ENCODE measurements around the gene ESYT3. TPM values are rescaled to one million over a fixed set of nuclear protein-coding genes. Genes with fewer than 3 reads are reported as not detected.

The ESYT3 gene
- polyA plus RNA-seq, 3 donors: not detected

DNA sequence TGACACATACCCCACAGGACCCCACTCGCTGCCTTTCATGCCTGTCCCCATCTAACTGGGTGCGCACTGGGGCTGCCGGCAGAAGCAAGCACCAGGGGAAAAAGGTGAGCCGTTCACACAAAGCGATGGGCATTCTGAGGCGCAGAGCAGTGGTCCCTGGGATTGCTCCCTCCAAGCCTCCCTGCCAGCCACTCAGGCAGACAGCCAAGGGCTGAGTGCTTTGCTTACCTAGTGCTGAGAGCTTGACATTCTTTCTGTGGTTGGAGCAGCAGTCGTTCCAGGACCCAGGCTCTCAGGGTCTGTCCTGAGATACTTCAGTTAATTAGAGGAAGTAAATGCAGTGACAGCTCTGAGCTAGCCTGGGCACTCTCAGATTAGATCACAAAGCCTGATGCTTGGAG, 5.7 kb downstream of the ESYT3 start:
- Mint-ChIP-seq H3K9me3 (peaks cover 0 to 3% (median 2%) of the 10 kb centered on the region in 7 donors), H3K27me3 (ENCODE audit: low read depth in 3 of 3) (peaks cover 24 to 27% (median 24%) of the 10 kb centered on the region in 3 donors), H3K27ac (no peak overlapping the region), H3K4me1 (peaks cover 3% of the 10 kb centered on the region), H3K4me3 (no peak overlapping the region), H3K36me3 (no peaks in the 10 kb centered on the region)
- Histone ChIP-seq H3K9ac (ENCODE audit: insufficient read depth, low read length, poor library complexity, severe bottlenecking) (no peak overlapping the region), H3K4me3 (replicated peaks in 1 of 3; ENCODE audit: low read depth in 2 of 3, low read length in 3 of 3) (no peak overlapping the region), H3K9me3 (replicated peaks in 1 of 2; ENCODE audit: control insufficient read depth in 1 of 2, insufficient read depth in 1 of 2, low read length in 2 of 2) (peaks cover 0 to 8% of the 10 kb centered on the region in 2 donors), H3K4me2 (replicated peaks; ENCODE audit: extremely low read depth, low read length, poor library complexity, severe bottlenecking) (no peak overlapping the region), H4K20me1 (ENCODE audit: insufficient read depth, low read length) (no peaks in the 10 kb centered on the region), H3K79me2 (ENCODE audit: insufficient read depth, low read length) (no peaks in the 10 kb centered on the region), H3K4me1 (ENCODE audit: control insufficient read depth in 1 of 2, insufficient read depth in 2 of 2, low read length in 2 of 2) (peaks cover 6% of the 10 kb centered on the region in 2 donors), H3K27me3 (ENCODE audit: control insufficient read depth in 2 of 2, insufficient read depth in 2 of 2, low read length in 2 of 2) (peaks cover 12 to 25% of the 10 kb centered on the region in 2 donors), H3K36me3 (replicated peaks in 1 of 2; ENCODE audit: control insufficient read depth in 1 of 2, insufficient read depth in 2 of 2, low read length in 2 of 2) (no peaks in the 10 kb centered on the region), H2AFZ (ENCODE audit: insufficient read depth, low read depth, low read length, poor library complexity, severe bottlenecking) (no peak overlapping the region), H3K27ac (ENCODE audit: low read depth in 1 of 2, low read length in 2 of 2) (no peak overlapping the region)
- WGBS (ENCODE audit: insufficient coverage): 81% methylated on average over 7 of the region's 7 CpGs
- DNase-seq: no peak
- TF ChIP-seq, protein P1, sequence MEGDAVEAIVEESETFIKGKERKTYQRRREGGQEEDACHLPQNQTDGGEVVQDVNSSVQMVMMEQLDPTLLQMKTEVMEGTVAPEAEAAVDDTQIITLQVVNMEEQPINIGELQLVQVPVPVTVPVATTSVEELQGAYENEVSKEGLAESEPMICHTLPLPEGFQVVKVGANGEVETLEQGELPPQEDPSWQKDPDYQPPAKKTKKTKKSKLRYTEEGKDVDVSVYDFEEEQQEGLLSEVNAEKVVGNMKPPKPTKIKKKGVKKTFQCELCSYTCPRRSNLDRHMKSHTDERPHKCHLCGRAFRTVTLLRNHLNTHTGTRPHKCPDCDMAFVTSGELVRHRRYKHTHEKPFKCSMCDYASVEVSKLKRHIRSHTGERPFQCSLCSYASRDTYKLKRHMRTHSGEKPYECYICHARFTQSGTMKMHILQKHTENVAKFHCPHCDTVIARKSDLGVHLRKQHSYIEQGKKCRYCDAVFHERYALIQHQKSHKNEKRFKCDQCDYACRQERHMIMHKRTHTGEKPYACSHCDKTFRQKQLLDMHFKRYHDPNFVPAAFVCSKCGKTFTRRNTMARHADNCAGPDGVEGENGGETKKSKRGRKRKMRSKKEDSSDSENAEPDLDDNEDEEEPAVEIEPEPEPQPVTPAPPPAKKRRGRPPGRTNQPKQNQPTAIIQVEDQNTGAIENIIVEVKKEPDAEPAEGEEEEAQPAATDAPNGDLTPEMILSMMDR (IDR thresholded peaks at IDR 0.05): no peak
- intact Hi-C loops (cut with micrococcal nuclease): no loop called here

DNA sequence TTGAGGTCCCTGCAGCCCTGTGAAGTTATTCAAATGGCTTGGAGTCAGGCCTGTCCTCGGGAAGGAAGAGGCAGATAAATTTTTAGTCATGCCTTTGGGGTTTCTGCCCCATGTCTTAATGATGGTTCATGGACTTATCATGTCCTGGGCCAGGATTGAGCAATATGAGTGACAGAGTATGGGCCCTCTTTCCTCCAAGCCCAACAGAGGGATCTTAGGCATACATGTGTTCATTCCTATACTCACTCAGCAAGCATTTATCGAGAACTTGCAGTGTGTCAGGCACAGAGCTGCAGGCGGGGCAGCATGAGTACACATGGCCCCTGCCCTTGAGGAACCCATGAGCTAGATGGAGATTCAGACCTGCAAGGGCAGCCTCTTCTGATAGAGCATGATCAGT, 6.2 kb downstream of the ESYT3 start:
- H3K9me3 Mint-ChIP-seq: peaks cover 0 to 3% (median 2%) of the 10 kb centered on the region in 7 donors
- peaks cover under 1 to 1% of the 10 kb centered on the region in 2 donors for H3K4me1 ChIP-seq (ENCODE audit: control insufficient read depth in 1 of 2, insufficient read depth in 2 of 2, low read length in 2 of 2)
- H3K4me3 Mint-ChIP-seq: no peak overlapping the region
- H3K27me3 ChIP-seq (ENCODE audit: control insufficient read depth in 2 of 2, insufficient read depth in 2 of 2, low read length in 2 of 2): peaks cover 7 to 21% of the 10 kb centered on the region in 2 donors
- no peak overlapping the region for H3K9ac ChIP-seq (ENCODE audit: insufficient read depth, low read length, poor library complexity, severe bottlenecking)
- 84% methylated on average over 3 of the region's 3 CpGs for WGBS (ENCODE audit: insufficient coverage)
- H3K27me3 Mint-ChIP-seq (ENCODE audit: low read depth in 3 of 3): peaks cover 19 to 23% (median 20%) of the 10 kb centered on the region in 3 donors
- no peaks in the 10 kb centered on the region for H3K79me2 ChIP-seq (ENCODE audit: insufficient read depth, low read length)
- no peaks in the 10 kb centered on the region for H3K36me3 Mint-ChIP-seq
- no peak overlapping the region for H3K4me3 ChIP-seq (replicated peaks in 1 of 3; ENCODE audit: low read depth in 2 of 3, low read length in 3 of 3)
- H3K27ac ChIP-seq (ENCODE audit: low read depth in 1 of 2, low read length in 2 of 2): no peak overlapping the region
- H2AFZ ChIP-seq (ENCODE audit: insufficient read depth, low read depth, low read length, poor library complexity, severe bottlenecking): no peak overlapping the region
- peaks cover 0 to 3% of the 10 kb centered on the region in 2 donors for H3K9me3 ChIP-seq (replicated peaks in 1 of 2; ENCODE audit: control insufficient read depth in 1 of 2, insufficient read depth in 1 of 2, low read length in 2 of 2)
- H3K4me1 Mint-ChIP-seq: no peaks in the 10 kb centered on the region
- H3K27ac Mint-ChIP-seq: no peak overlapping the region
- TF ChIP-seq, protein P1 (IDR thresholded peaks at IDR 0.05): no peak
- H3K4me2 ChIP-seq (replicated peaks; ENCODE audit: extremely low read depth, low read length, poor library complexity, severe bottlenecking): no peak overlapping the region
- DNase-seq: no peak
- no peaks in the 10 kb centered on the region for H3K36me3 ChIP-seq (replicated peaks in 1 of 2; ENCODE audit: control insufficient read depth in 1 of 2, insufficient read depth in 2 of 2, low read length in 2 of 2)
- intact Hi-C loops (cut with micrococcal nuclease): no loop called here
- H4K20me1 ChIP-seq (ENCODE audit: insufficient read depth, low read length): no peaks in the 10 kb centered on the region

All from CD14-positive monocyte (primary cell).